COLO668 (cell line): ENCODE results near the gene SMAD2.
"Not testable (repeated sequence)": the region's sequence is repeated elsewhere in the genome, so short reads cannot be mapped to it uniquely, and the experiment has no call there.

Experiments
- DNase-seq: peaks from one replicate; lab custom pipeline; 2025; ENCODE audit not compliant: unreplicated experiment; lab: John Stamatoyannopoulos, UW

SMAD2 gene

DNA sequence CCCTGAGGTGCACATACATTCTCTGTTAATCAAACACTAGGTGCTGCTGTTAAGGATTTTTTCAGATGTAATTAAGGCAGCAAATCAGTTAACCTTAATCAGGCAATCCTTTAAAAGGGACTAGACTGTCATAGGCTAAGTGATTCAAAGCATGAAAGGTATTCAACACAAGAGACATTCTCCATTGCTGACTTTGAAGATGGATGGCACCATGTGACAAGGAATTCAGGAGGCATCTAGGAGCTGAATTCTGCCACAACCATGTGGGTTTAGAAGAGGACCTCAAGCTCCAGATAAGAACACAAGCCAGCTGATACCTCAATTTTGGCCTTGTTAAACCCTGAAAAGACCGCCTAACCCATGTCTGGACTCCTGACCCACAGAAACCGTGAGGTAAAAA lies 84.0 kb downstream of the SMAD2 start:
- no peak for DNase-seq

DNA sequence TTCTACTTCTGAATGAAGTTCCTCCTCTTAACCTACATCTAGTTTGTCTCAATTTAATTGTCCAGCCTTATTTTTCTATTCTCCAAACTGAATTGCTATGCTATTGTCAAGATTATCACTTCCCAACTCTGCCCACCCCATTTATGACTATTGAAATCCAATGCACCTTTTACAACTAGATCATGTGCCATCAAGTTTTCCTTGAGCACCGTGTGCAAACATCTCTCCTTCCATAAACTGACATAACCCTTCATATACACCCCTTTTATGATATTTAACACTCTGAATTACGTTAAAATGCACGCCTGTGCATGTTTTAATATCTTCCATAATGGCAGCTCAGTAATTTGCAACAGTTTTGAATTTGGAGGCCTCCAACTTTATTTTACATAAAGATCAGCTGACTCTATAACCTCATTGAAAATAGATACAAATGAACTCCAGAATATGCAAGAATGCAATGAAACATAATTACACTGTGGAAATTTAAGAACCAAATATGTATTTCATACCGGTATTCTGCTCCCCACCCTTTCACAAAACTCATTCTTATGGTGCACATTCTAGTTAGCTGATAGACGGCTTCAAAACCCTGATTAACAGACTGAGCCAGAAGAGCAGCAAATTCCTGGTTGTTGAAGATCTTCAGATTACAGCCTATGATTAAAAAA lies 85.5 kb downstream of the SMAD2 start:
- no peak for DNase-seq

- no peak for DNase-seq
These were observed 87.6 kb downstream of the SMAD2 start for GRCh38 chr18:47842836-47843235.

DNA sequence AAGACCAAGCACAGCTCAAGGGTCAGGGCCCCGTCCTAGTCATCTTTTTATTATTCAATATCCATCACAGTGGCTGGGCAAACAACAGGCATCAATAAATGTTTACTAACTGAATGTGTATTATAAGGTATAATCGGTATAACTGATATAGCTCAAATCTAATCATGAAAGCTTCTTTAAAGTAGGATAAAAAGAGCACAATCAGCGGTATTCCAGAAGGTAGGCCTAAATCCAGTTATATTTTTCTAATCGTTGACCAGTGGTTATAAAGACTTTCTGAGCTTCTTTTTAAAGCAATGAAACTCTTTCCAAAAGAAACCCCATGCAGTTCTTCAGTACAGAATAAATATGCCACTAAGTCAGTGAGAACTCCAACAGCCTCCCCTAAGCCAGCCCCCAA lies 92.1 kb downstream of the SMAD2 start:
- DNase-seq: no peak

DNA sequence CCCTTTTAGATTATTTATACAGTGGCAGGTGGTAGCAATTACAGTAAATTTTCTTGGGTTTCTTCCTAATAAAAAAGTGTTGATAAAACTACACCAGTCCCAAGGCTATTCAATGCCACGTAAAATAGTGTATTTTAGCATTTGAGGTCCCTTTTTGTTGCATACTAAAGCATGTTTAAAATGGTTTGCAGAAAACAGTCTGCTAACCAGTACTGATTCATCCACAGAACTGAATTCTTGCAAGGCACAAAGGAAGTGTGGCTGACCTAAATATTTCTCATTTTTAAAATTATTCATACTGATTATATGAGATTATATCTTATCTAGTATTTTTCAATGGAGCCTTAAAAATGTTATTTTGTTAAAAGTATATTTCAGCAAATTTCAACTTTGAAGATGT lies 98.1 kb downstream of the SMAD2 start:
- DNase-seq: no peak

GRCh38 chr18:47831351-47831750 lies 99.1 kb downstream of the SMAD2 start:
- DNase-seq: no peak

DNA sequence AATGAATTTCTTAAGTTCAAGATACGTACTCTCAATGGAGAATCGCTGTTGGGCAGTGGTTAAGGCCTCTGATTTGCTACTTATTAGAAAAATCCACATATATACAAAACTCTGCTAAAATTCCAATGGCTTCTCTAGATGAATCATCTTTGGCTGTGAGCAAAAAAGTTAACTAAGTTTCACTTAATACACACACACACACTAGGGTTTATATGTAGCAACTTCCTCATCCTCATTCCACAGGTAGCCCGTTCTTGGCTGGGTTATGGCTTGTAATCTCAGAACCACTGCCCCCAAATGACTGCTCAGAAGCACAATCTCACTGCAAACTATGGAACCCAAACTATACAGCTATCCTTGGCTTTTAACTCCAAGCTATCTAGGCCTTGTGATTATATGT lies 99.7 kb downstream of the SMAD2 start:
- no peak for DNase-seq

GRCh38 chr18:47829831-47830230 lies 100.6 kb downstream of the SMAD2 start:
- DNase-seq: no peak

GRCh38 chr18:47828031-47828430 lies 102.4 kb downstream of the SMAD2 start:
- not testable (repeated sequence) for DNase-seq

GRCh38 chr18:47826157-47827074 lies 104.0 kb downstream of the SMAD2 start:
- no peak for DNase-seq

DNA sequence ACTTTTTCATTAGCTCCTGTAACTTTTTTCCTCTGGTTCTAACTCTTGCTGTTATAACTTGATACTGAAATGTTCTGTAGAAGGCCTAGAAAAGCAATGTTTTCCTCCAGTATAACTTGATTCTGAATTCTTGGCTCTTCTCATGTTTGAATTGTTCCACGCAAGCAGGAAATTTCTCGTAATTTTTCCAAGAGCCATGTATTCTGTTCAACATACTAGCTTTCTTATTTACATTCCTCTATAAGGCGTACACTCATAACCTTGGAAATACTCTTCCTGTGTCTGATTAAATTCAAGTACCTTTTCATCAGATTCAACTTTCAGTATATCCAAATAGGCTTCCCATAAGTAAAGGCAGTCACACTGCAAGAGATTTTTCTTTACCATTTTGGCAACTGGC lies 109.1 kb downstream of the SMAD2 start:
- no peak for DNase-seq

GRCh38 chr18:47817795-47818077 lies 112.7 kb downstream of the SMAD2 start:
- DNase-seq: no peak

DNA sequence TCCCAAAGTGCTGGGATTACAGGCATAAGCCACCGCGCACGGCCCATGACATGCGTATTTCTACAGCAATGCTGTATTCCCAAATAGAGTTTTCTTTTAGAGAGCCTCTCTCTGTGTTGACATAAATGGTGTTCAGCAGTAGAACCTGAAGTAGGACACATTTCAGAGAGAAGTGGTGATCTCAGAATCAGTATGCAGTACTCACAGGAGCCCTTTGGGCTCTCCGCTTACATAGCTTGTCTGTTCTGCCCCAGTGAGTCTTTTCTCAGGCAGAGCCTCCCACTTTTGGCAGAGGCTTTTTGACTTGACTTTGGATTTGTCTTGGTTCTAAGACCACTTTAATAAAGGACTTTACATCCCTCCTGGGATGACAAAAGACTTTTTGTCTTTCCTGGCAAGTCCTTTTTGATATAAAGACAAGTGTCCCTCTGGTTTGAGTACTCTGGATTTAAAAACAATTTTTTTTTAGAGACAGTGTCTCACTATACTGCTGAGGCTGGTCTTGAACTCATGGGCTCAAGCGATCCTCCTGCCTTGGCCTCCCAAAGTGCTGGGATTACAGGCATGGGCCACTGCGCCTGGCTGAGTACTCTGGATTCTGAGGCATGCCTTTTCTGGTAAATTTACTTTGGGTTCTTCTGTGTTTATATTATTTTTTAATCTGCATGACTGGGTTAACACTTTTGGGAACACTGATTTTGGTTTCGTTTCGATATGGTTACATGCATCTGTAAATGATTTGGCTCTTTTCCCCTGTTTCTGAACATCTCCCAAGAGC lies 113.3 kb downstream of the SMAD2 start:
- DNase-seq: no peak

DNA sequence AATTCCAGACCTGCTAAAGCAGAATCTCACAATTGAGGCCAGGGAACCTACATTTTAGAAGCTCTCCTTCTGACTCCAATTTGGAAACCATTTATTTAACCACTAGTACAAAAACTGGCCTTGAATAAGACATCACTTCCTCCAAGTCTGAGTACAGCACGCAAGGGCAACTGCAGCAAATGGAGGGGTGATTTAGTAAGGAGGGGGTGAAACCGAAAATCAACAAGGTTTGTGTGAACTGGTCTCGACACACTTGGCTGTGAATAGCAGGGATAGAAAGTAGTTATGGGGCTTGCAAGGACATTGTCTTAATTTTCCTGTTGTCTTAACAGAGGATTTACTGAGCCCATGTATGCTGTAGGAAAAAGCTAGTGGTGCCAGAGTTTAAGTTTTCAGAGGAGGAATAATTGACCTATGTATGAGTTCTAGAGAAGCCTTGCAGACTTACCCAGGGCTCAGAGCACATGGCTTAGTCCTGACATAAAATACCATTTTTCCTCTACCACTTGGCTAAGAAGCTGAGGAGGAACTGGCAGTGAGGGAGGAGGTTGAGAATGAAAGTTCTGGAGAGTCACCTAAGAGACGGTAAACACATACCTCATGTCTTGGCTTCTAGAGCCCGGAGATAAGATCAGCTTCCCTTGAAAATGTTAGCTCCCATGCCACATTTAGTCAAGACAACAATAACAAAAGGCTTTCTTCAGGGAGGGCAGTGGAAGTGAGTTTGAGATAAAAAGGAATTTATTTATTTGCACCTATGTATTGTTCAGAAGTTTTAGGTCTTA lies 114.8 kb downstream of the SMAD2 start:
- DNase-seq: no peak

DNA sequence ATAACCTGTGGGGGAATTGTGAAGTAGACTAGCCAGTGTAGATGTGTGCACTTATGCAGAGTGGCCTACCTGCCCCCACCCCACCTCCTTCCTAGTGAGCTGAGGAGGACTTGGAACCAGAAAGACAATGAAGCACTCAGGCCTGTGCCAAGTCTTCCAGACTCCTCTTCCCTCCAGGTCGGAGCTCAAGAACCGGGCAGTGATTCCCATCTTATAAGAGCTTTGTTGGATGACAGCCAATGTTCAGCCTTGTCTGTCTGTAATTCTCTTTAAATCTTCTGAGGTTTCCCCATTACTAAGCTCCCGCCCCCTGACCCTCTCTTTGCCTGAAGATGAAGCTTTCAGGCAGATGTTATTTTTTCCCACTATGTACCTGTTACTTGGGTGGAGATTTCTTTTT lies 121.0 kb downstream of the SMAD2 start:
- no peak for DNase-seq

- DNase-seq: no peak
These were observed 127.7 kb downstream of the SMAD2 start for GRCh38 chr18:47802802-47803201.

DNA sequence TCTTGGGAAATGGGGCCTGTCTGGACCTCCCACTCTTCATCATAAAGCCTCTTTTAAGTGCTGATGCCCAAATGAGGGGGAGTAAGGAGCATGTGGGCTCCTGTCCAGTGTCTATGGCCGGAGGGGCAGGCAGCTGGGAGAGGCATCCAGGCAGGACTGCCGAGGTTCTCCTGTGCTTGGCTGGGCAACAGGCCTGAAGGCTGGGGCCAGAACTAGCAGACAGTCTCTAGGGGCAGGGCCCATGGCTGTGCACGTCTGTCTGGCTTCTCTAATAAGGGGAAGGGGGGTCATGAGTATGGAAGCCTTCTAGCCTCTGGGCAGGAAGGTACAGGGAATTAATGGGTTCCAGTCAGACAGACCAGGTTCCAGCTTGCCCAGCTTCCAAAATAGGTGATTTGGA lies 128.6 kb downstream of the SMAD2 start:
- DNase-seq: no peak

- DNase-seq: no peak
These were observed 129.7 kb downstream of the SMAD2 start for GRCh38 chr18:47800756-47801155.

DNA sequence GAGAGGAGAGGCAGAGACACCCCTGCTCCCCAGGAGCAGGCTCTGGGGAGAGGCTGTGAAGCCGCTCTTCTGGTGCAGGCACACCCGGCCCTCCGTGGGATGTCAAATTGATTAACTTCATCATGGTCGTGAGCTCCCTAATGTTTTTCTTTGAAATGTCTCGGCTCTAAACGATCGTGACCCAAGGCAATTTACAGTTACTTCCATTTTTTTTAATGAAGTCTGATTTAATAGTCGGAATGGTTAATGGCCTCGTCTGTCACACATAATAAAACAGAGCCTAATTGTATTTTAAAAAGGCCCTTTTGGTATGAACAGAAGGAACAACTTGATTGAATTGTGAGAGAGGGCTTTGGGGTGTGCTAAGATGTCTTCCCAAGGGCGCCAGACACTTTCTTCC lies 130.2 kb downstream of the SMAD2 start:
- no peak for DNase-seq

DNA sequence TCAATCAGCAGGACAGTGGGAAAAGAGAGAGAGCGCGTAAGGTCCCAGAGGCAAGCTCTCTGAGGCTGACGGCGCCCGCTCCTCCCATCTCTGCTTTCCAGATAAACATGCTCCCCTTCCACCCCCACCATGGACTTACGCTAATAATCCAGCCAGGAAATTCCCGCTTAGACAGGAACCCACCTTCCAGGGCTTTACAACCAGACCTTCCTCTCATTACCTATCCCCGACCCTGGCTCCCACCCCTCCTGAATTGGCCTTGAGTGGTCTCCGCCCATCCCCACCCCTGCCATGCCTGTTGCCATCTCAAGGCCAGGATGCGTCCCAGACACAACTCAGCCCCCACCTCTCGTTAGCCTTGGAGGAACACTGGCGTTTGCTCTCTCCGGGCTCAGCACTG lies 131.1 kb downstream of the SMAD2 start:
- no peak for DNase-seq

DNA sequence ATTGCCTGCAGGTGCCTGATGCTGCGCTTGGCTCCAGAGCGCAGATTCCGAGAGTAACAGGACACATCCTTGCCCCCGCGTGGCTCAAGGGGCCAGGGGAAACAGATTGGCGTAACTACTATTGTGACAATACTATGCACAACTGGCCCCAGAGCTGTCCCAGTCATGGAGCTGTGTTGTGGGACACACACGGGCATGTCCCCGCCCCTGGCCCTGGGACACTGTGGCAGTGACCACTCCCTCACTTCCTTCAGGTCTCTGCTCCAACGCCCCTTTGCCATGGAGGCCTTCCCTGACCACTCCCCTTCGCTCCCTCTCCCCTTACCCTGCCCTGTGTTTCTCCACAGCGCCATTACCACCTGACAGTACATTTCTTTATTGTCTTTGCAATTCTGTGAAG lies 132.1 kb downstream of the SMAD2 start:
- DNase-seq: no peak
